H9 (cell line): Measurements from ENCODE around the gene DBN1. TPM values are rescaled to one million over a fixed set of nuclear protein-coding genes. Genes with fewer than 3 reads are reported as not detected.
A peak's percentile ranks its signal among the peaks of the same experiment; 100 is the strongest.

Source experiments
- DNase-seq: peaks from one replicate; pipeline ENCODE4 v3.0.0-alpha.2; 2017
- H2AFZ ChIP-seq: one replicate; pipeline ENCODE4 v1.6.1; 2013; ENCODE audit warnings: mild to moderate bottlenecking, low read length, control low read depth, moderate library complexity
- H2AK5ac ChIP-seq: 2 replicates; pipeline ENCODE4 v1.6.1; 2013; ENCODE audit warnings: low read length, control low read depth, mixed read lengths; ENCODE audit not compliant: insufficient read length
- H2BK120ac ChIP-seq: one replicate; pipeline ENCODE4 v1.6.1; 2013; ENCODE audit warnings: low read depth, mild to moderate bottlenecking, low read length, control low read depth, inconsistent platforms; ENCODE audit not compliant: poor library complexity, severe bottlenecking
- H2BK12ac ChIP-seq: 2 replicates; pipeline ENCODE4 v1.6.1; 2013; ENCODE audit warnings: low read length, control low read depth, mixed read lengths, low read depth; ENCODE audit not compliant: insufficient read length
- H2BK15ac ChIP-seq: 2 replicates; pipeline ENCODE4 v1.6.1; 2013; ENCODE audit warnings: low read depth, low read length, control low read depth
- H2BK20ac ChIP-seq: one replicate; pipeline ENCODE4 v1.6.1; 2013; ENCODE audit warnings: low read depth, mild to moderate bottlenecking, low read length, control low read depth, inconsistent platforms; ENCODE audit not compliant: poor library complexity, severe bottlenecking
- H2BK5ac ChIP-seq: 2 replicates; pipeline ENCODE4 v1.6.1; 2013; ENCODE audit warnings: low read length, control low read depth, mixed read lengths; ENCODE audit not compliant: insufficient read length
- H3K14ac ChIP-seq: 2 replicates; pipeline ENCODE4 v1.6.1; 2013; ENCODE audit warnings: low read length, control low read depth; ENCODE audit not compliant: insufficient read depth
- H3K18ac ChIP-seq: 2 replicates; pipeline ENCODE4 v1.6.1; 2013; ENCODE audit warnings: low read depth, mild to moderate bottlenecking, mixed read lengths, low read length, control low read depth; ENCODE audit not compliant: insufficient read length
- H3K23ac ChIP-seq: 2 replicates; pipeline ENCODE4 v1.6.1; 2013; ENCODE audit warnings: low read length, control low read depth, mixed read lengths, low read depth; ENCODE audit not compliant: insufficient read length
- H3K23me2 ChIP-seq: 2 replicates; pipeline ENCODE4 v1.6.1; 2013; ENCODE audit warnings: low read depth, mild to moderate bottlenecking, mixed read lengths, low read length, control low read depth; ENCODE audit not compliant: insufficient read length, poor library complexity, severe bottlenecking
- H3K27ac ChIP-seq: 2 replicates; pipeline ENCODE4 v1.5.1; 2013; ENCODE audit warnings: low read length, control low read depth, mixed read lengths, low read depth; ENCODE audit not compliant: insufficient read length
- H3K27me3 ChIP-seq: 2 replicates; pipeline ENCODE4 v1.6.1; 2013; ENCODE audit warnings: low read length, control low read depth, inconsistent platforms; ENCODE audit not compliant: insufficient read depth
- H3K4ac ChIP-seq: 2 replicates; pipeline ENCODE4 v1.6.1; 2013; ENCODE audit warnings: low read depth, mild to moderate bottlenecking, control low read depth, inconsistent platforms, low read length, moderate library complexity
- H3K4me1 ChIP-seq: 2 replicates; pipeline ENCODE4 v1.6.1; 2013; ENCODE audit warnings: low read length, control low read depth, inconsistent platforms; ENCODE audit not compliant: insufficient read depth
- H3K4me2 ChIP-seq: 2 replicates; pipeline ENCODE4 v1.6.1; 2013; ENCODE audit warnings: low read length, control low read depth, mixed read lengths; ENCODE audit not compliant: insufficient read length, insufficient read depth
- H3K56ac ChIP-seq: 2 replicates; pipeline ENCODE4 v1.6.1; 2013; ENCODE audit warnings: low read depth, mild to moderate bottlenecking, mixed read lengths, low read length, control low read depth; ENCODE audit not compliant: insufficient read length
- H3K79me1 ChIP-seq: 2 replicates; pipeline ENCODE4 v1.6.1; 2013; ENCODE audit warnings: low read depth, mild to moderate bottlenecking, moderate library complexity, low read length, control low read depth, inconsistent platforms; ENCODE audit not compliant: insufficient read depth, poor library complexity, severe bottlenecking
- H3K79me2 ChIP-seq: 2 replicates; pipeline ENCODE4 v1.6.1; 2013; ENCODE audit warnings: low read length, control low read depth, inconsistent platforms; ENCODE audit not compliant: insufficient read depth
- H3K9ac ChIP-seq: 2 replicates; pipeline ENCODE4 v1.6.1; 2013; ENCODE audit warnings: low read length, control low read depth, mixed read lengths; ENCODE audit not compliant: insufficient read length; ENCODE audit errors: extremely low read depth
- H3K9me3 ChIP-seq: one replicate; pipeline ENCODE4 v1.6.1; 2013; ENCODE audit warnings: low read depth, low read length, inconsistent platforms; ENCODE audit not compliant: control insufficient read depth
- H3T11ph ChIP-seq: one replicate; pipeline ENCODE4 v1.6.1; 2013; ENCODE audit warnings: mild to moderate bottlenecking, low read length, control low read depth, inconsistent platforms
- H4K20me1 ChIP-seq: one replicate; pipeline ENCODE4 v1.6.1; 2013; ENCODE audit not compliant: control insufficient read depth, insufficient read length, insufficient read depth
- H4K5ac ChIP-seq: 2 replicates; pipeline ENCODE4 v1.6.1; 2013; ENCODE audit warnings: low read depth, mild to moderate bottlenecking, mixed read lengths, low read length, control low read depth; ENCODE audit not compliant: insufficient read length
- H4K8ac ChIP-seq: replicated peaks from 2 replicates; pipeline ENCODE4 v1.6.1; 2013; ENCODE audit warnings: low read length, control low read depth, mixed read lengths, low read depth; ENCODE audit not compliant: insufficient read length
- H4K91ac ChIP-seq: 2 replicates; pipeline ENCODE4 v1.6.1; 2013; ENCODE audit warnings: low read depth, mild to moderate bottlenecking, moderate library complexity, mixed read lengths, low read length, control low read depth; ENCODE audit not compliant: insufficient read length
- H3K27ac Mint-ChIP-seq, 3 experiments: 2 replicates in 2 of 3; 3 replicates in 1 of 3; pipeline ENCODE4 v1.8.0; 2020 to 2021; ENCODE audit warnings: mixed read lengths in 3 of 3, mild to moderate bottlenecking in 1 of 3, moderate library complexity in 1 of 3
- H3K27me3 Mint-ChIP-seq: 2 replicates; pipeline ENCODE4 v1.8.0; 2021; ENCODE audit warnings: low read depth, mild to moderate bottlenecking, moderate library complexity, mixed read lengths
- H3K36me3 Mint-ChIP-seq, 3 experiments: 2 replicates in 2 of 3; 3 replicates in 1 of 3; pipeline ENCODE4 v1.8.0; 2020 to 2021; ENCODE audit warnings: low read depth in 3 of 3, mixed read lengths in 3 of 3; ENCODE audit not compliant: insufficient read depth in 1 of 3
- H3K4me1 Mint-ChIP-seq, 2 experiments: 2 replicates each; pipeline ENCODE4 v1.8.0; 2020; ENCODE audit warnings: mixed read lengths in 2 of 2
- H3K4me3 Mint-ChIP-seq, 2 experiments: 2 replicates in 1 of 2; 3 replicates in 1 of 2; pipeline ENCODE4 v1.8.0; 2020 to 2021; ENCODE audit warnings: mild to moderate bottlenecking in 2 of 2, mixed read lengths in 2 of 2, moderate library complexity in 1 of 2
- H3K9me3 Mint-ChIP-seq, 2 experiments: 2 replicates in 1 of 2; 3 replicates in 1 of 2; pipeline ENCODE4 v1.8.0; 2020; ENCODE audit warnings: mild to moderate bottlenecking in 2 of 2, mixed read lengths in 2 of 2, moderate library complexity in 1 of 2
- CTCF ChIP-seq: fragments of 200-600 bp; sonication (generic); conservative IDR thresholded peaks from 3 replicates; pipeline ENCODE4 v1.8.0; 2021; ENCODE audit warnings: antibody characterized with exemption, mild to moderate bottlenecking
- WGBS: extraction: QIAGEN DNeasy Blood & Tissue Kit; methylation state at CpG from one replicate; pipeline ENCODE4 v1.1.7; 2013; ENCODE audit warnings: missing lambda C conversion rate, low lambda C conversion rate, mixed read lengths; ENCODE audit not compliant: insufficient read length; ENCODE audit errors: extremely low coverage; 5-methylcytosine and 5-hydroxymethylcytosine counted together
- total RNA-seq: library from RNA; stranded (reverse); gene quantifications from 2 replicates; pipeline ENCODE4 v1.2.1, GENCODE V29; 2021

Gene DBN1
- total RNA-seq, 1 experiment from 2014 or later: 340 TPM

GRCh38 chr5:177474002-177474476 lies 605 bp upstream of the DBN1 start:
- Histone ChIP-seq H3K79me2 (peaks cover 26% of the 10 kb centered on the region; the same call in 1 of the 2 replicates), H3K79me1 (peaks cover 10% of the 10 kb centered on the region), H3T11ph (no peak overlapping the region), H3K27ac (no peak overlapping the region), H3K4me1 (peaks cover 24% of the 10 kb centered on the region; the same call in 1 of the 2 replicates), H3K4ac (no peak overlapping the region), H3K14ac (peak overlapping the region; percentile 18; the same call in 1 of the 2 replicates), H4K8ac (no peak overlapping the region), H3K56ac (no peak overlapping the region), H2BK20ac (no peak overlapping the region), H3K27me3 (no peaks in the 10 kb centered on the region), H2BK15ac (no peak overlapping the region), H4K91ac (no peak overlapping the region), H3K23ac (no peak overlapping the region), H3K23me2 (peaks cover 4% of the 10 kb centered on the region), H2BK12ac (no peak overlapping the region), H3K18ac (no peak overlapping the region), H4K20me1 (no peaks in the 10 kb centered on the region), H2BK5ac (no peak overlapping the region), H2AK5ac (no peak overlapping the region), H2AFZ (no peak overlapping the region), H4K5ac (no peak overlapping the region), H2BK120ac (no peak overlapping the region), H3K9me3 (no peaks in the 10 kb centered on the region), H3K4me2 (peak overlapping the region; percentile 61), H3K9ac (no peak overlapping the region)
- Mint-ChIP-seq H3K9me3 (no peaks in the 10 kb centered on the region), H3K4me3 (peak overlapping the region; percentile 59 to 81), H3K27ac (peak overlapping the region; percentile 32 to 86 (median 70); a peak in 5 of 7 replicates), H3K4me1 (peaks cover 44 to 64% of the 10 kb centered on the region in 2 experiments), H3K27me3 (no peaks in the 10 kb centered on the region; the same call in 1 of the 2 replicates), H3K36me3 (peaks cover 19 to 35% (median 34%) of the 10 kb centered on the region in 3 experiments; a peak in 6 of 7 replicates)
- no peak for TF ChIP-seq CTCF
- no CpG with 5 or more reads among the region's 7 CpGs for WGBS
- DNase-seq: no peak
